HepG2 (cell line): ENCODE data around the gene NR3C2. TPM values are rescaled to one million over a fixed set of nuclear protein-coding genes. Genes with fewer than 3 reads are reported as not detected.

Source experiments
- ATAC-seq: fragments of 200-7000 bp; cut with Tn5 transposase; 3 replicates; pipeline ENCODE4 v1.9.1; 2020; ENCODE audit warnings: mild to moderate bottlenecking, moderate library complexity
- BruUV-seq: library from RNA; stranded (reverse); fragments of 400-500 nt; replicated peaks from 2 replicates; lab custom pipeline; 2021; lab: Mats Ljungman, UMichigan
- CTCF ChIA-PET: fragments of 300-600 bp; formaldehyde crosslinking; extraction: SDS; loops from one replicate; lab custom pipeline; 2021; ENCODE audit warnings: low total read pairs, inconsistent platforms, low intra/inter-chr PET ratio; lab: Yijun Ruan, JAX
- POLR2A ChIA-PET: fragments of 350-600 bp; sonication (Branson Sonifier 250); formaldehyde crosslinking; loops from one replicate; lab custom pipeline; 2020; ENCODE audit warnings: antibody characterized with exemption, inconsistent platforms; lab: Yijun Ruan, JAX
- DNase-seq: peaks from one replicate; pipeline ENCODE4 v3.0.0-alpha.2; 2015; ENCODE audit warnings: low spot score
- FAIRE-seq: peaks from 3 replicates; lab custom pipeline; 2011; peaks lifted over from hg19 to GRCh38; lab: Jason Lieb, UNC
- H2AFZ ChIP-seq: one replicate; pipeline ENCODE4 v1.6.1; 2011; ENCODE audit warnings: low read length, inconsistent platforms
- H3K27ac ChIP-seq: fragments of 300-600 bp; 3 replicates; pipeline ENCODE4 v1.8.0; 2011; ENCODE audit warnings: mixed run types, mild to moderate bottlenecking, mixed read lengths, low read length, inconsistent platforms; ENCODE audit not compliant: insufficient read depth; ENCODE audit errors: extremely low read length
- H3K27me3 ChIP-seq, 2 experiments: fragments of 200-600 bp in 1 of 2; 2 replicates in 1 of 2; 3 replicates in 1 of 2; pipeline versions ENCODE4 v1.6.0 to v1.8.0; 2011; ENCODE audit warnings: low read length in 2 of 2, mild to moderate bottlenecking in 2 of 2, moderate library complexity in 2 of 2, inconsistent platforms in 1 of 2; ENCODE audit not compliant: insufficient read depth in 2 of 2, control insufficient read depth in 1 of 2
- H3K36me3 ChIP-seq, 2 experiments: fragments of 200-600 bp in 1 of 2; replicated peaks in 1 of 2; 2 replicates in 1 of 2; 3 replicates in 1 of 2; pipeline versions ENCODE4 v1.5.1 to v1.8.0; 2011; ENCODE audit warnings: low read length in 2 of 2, inconsistent platforms in 1 of 2; ENCODE audit not compliant: insufficient read depth in 2 of 2, control insufficient read depth in 1 of 2
- H3K4me1 ChIP-seq: 2 replicates; pipeline ENCODE4 v1.5.1; 2012; ENCODE audit warnings: low read length, inconsistent platforms; ENCODE audit not compliant: insufficient read depth
- H3K4me2 ChIP-seq: 2 replicates; pipeline ENCODE4 v1.6.0; 2011; ENCODE audit warnings: low read depth, low read length, inconsistent platforms
- H3K4me3 ChIP-seq, 3 experiments: fragments of 200-600 bp in 1 of 3; sonication (generic), shearing (Covaris generic) in 1 of 3; replicated peaks in 1 of 3; 2 replicates each; pipeline ENCODE4 v1.5.1; 2011 to 2016; ENCODE audit warnings: low read length in 3 of 3, inconsistent platforms in 2 of 3, low read depth in 2 of 3, mild to moderate bottlenecking in 2 of 3, control low read depth in 1 of 3, mixed read lengths in 1 of 3; ENCODE audit not compliant: insufficient read depth in 1 of 3
- H3K79me2 ChIP-seq: one replicate; pipeline ENCODE4 v1.6.1; 2011; ENCODE audit warnings: low read length, inconsistent platforms; ENCODE audit not compliant: insufficient read depth
- H3K9ac ChIP-seq: 2 replicates; pipeline ENCODE4 v1.6.0; 2011; ENCODE audit warnings: mild to moderate bottlenecking, low read depth, low read length, inconsistent platforms; ENCODE audit not compliant: insufficient read depth
- H3K9me3 ChIP-seq: 2 replicates; pipeline ENCODE4 v1.5.1; 2012; ENCODE audit warnings: mild to moderate bottlenecking, low read length
- H4K20me1 ChIP-seq: 2 replicates; pipeline ENCODE4 v1.6.0; 2011; ENCODE audit warnings: inconsistent platforms, mild to moderate bottlenecking, low read length, moderate library complexity; ENCODE audit not compliant: insufficient read depth
- CHD4 ChIP-seq: fragments of 200-600 bp; sonication (generic); IDR thresholded peaks from 2 replicates; pipeline ENCODE4 v1.7.0; 2017; ENCODE audit warnings: mild to moderate bottlenecking, low read length, borderline replicate concordance
- JUNB ChIP-seq: sonication (generic); formaldehyde crosslinking; IDR thresholded peaks from 2 replicates; pipeline ENCODE4 v1.8.0; 2022; ENCODE audit warnings: missing genetic modification reagents, mild to moderate bottlenecking, borderline replicate concordance
- NFKB2 ChIP-seq: sonication (generic); formaldehyde crosslinking; IDR thresholded peaks from 2 replicates; pipeline ENCODE4 v1.4.0; 2020; ENCODE audit warnings: missing genetic modification reagents, borderline replicate concordance
- SMAD1 ChIP-seq: sonication (generic); formaldehyde crosslinking; IDR thresholded peaks from 2 replicates; pipeline ENCODE4 v1.4.0; 2020; ENCODE audit warnings: missing genetic modification reagents, low read depth, mild to moderate bottlenecking, borderline replicate concordance
- TEAD3 ChIP-seq: optimal IDR thresholded peaks from 2 replicates; pipeline ENCODE3; 2016; ENCODE audit warnings: borderline replicate concordance
- ZNF382 ChIP-seq: sonication (generic); formaldehyde crosslinking; IDR thresholded peaks from 2 replicates; pipeline ENCODE4 v1.5.0; 2020; ENCODE audit warnings: missing genetic modification reagents, mild to moderate bottlenecking, borderline replicate concordance
- ZNF431 ChIP-seq: sonication (generic); formaldehyde crosslinking; IDR thresholded peaks from 2 replicates; pipeline ENCODE4 v1.9.0; 2022; ENCODE audit warnings: missing genetic modification reagents, low read depth, mild to moderate bottlenecking, borderline replicate concordance
- ZNF7 ChIP-seq: IDR thresholded peaks from 2 replicates; pipeline ENCODE4 v1.6.1; 2016; ENCODE audit warnings: missing biosample characterization, missing genetic modification reagents
- ZNF75D ChIP-seq: sonication (generic); formaldehyde crosslinking; IDR thresholded peaks from 2 replicates; pipeline ENCODE4 v1.8.1; 2023; ENCODE audit warnings: missing genetic modification reagents, mild to moderate bottlenecking, borderline replicate concordance
- ZNF780A ChIP-seq: sonication (generic); formaldehyde crosslinking; IDR thresholded peaks from 2 replicates; pipeline ENCODE4 v1.8.0; 2022; ENCODE audit warnings: mild to moderate bottlenecking, missing genetic modification reagents, moderate library complexity
- WGBS: methylation state at CpG from one replicate; pipeline ENCODE4 v1.1.6; 2017; ENCODE audit warnings: low lambda C conversion rate; 5-methylcytosine and 5-hydroxymethylcytosine counted together
- in situ Hi-C: cut with HindIII; loops from 2 replicates; pipeline ENCODE4 v1.10.0; 2017; ENCODE audit warnings: low pct_unique_long_range_greater_than_20kb; ENCODE audit not compliant: extremely low pct_ligation_motif_present
- intact Hi-C: fragments of 100-400 bp; cut with micrococcal nuclease; formaldehyde crosslinking; loops from one replicate; pipeline ENCODE4 v1.10.0; 2022; ENCODE audit not compliant: unreplicated experiment
- polyA plus RNA-seq, 8 experiments: library from polyadenylated mRNA; depleted of rRNA in 3 of 8; stranded (reverse) in 7 of 8; unstranded in 1 of 8; fragments of >200 nt; fragmentation: Illumina TruSeq in 4 of 8; extraction: Trizol in 4 of 8; gene quantifications; 2 replicates each; pipeline versions ENCODE4 v1.2.1 to v1.2.3, GENCODE V29; 2011 to 2016; ENCODE audit warnings: low read depth in 4 of 8, missing spikeins in 1 of 8, mixed read lengths in 1 of 8; ENCODE audit not compliant: insufficient read depth in 1 of 8
- total RNA-seq, 5 experiments: library from RNA; depleted of rRNA; stranded (reverse); fragments of >200 nt; fragmentation: Illumina TruSeq; extraction: Trizol; gene quantifications; 2 replicates each; pipeline ENCODE4 v1.2.3, GENCODE V29; 2016; ENCODE audit warnings: low read depth in 1 of 5
- TF ChIP-seq, protein P1 (sequence below): IDR thresholded peaks from 2 replicates; pipeline ENCODE4 v1.6.1; 2016
- TF ChIP-seq, protein P2 (sequence below): sonication (generic); formaldehyde crosslinking; IDR thresholded peaks from 2 replicates; pipeline ENCODE4 v1.5.1; 2020; ENCODE audit warnings: missing genetic modification reagents, mild to moderate bottlenecking, borderline replicate concordance
- TF ChIP-seq, protein P3 (sequence below): IDR thresholded peaks from 2 replicates; pipeline ENCODE4 v1.6.1; 2016; ENCODE audit warnings: low read depth
- TF ChIP-seq, protein P4 (sequence below): sonication (generic); formaldehyde crosslinking; IDR thresholded peaks from 2 replicates; pipeline ENCODE4 v1.4.0; 2020; ENCODE audit warnings: mild to moderate bottlenecking, missing genetic modification reagents
- TF ChIP-seq, protein P5 (sequence below): sonication (generic); formaldehyde crosslinking; IDR thresholded peaks from 2 replicates; pipeline ENCODE4; 2020; ENCODE audit warnings: missing genetic modification reagents, mild to moderate bottlenecking, borderline replicate concordance

The NR3C2 gene
- total and polyA plus RNA-seq, 2 of the 13 experiments (the other 11 are each of a cell fraction or from before 2014, with no cell fraction given) = 0.26 to 0.46 TPM

DNA sequence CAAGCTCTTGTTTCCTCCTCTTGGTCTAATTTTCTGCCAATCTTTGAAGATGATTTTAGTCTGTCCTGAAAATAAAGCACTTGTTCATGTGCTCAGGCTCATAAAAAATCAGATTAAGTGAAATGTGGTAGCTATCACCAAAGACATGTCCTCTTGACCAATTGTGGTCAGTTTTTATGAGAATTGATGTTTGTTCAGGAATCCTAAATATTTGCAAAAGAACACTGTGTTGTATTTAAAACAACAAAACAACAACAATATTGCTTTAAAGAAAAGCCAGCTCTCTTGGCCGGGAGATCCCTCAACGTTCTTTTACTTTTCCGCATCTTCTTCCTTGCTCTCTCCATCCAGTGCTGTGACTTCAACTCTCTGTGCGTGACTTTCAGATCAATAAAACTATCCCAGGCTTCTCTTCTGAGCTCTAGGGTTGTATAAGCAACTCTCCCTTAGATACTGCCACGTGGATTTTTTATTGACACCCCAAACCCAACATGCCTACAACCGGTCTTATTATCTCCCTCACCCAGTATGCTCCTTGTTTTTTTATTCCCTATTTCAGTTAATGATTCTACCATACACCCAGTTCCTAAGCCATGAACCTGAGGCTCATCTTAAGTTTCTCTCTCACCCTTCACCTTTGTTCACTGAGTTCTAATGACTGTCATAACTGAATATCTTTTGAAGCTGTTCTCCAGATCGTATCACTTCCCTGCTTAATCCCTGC is 400.4 kb downstream of the NR3C2 start:
- in situ Hi-C loops = no loop called here
- POLR2A ChIA-PET = no interaction called here
- 56% methylated on average over 7 of the region's 7 CpGs for WGBS
- TF ChIP-seq CHD4 = no peak
- no peak for TF ChIP-seq ZNF431
- TF ChIP-seq ZNF780A (CRISPR knock-in tag) = no peak
- TF ChIP-seq, protein P1, sequence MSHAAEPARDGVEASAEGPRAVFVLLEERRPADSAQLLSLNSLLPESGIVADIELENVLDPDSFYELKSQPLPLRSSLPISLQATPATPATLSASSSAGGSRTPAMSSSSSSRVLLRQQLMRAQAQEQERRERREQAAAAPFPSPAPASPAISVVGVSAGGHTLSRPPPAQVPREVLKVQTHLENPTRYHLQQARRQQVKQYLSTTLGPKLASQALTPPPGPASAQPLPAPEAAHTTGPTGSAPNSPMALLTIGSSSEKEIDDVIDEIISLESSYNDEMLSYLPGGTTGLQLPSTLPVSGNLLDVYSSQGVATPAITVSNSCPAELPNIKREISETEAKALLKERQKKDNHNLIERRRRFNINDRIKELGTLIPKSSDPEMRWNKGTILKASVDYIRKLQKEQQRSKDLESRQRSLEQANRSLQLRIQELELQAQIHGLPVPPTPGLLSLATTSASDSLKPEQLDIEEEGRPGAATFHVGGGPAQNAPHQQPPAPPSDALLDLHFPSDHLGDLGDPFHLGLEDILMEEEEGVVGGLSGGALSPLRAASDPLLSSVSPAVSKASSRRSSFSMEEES = no peak
- TF ChIP-seq ZNF7 = no peak
- no peak for TF ChIP-seq ZNF382 (CRISPR knock-in tag)
- no peak for TF ChIP-seq NFKB2
- TF ChIP-seq, protein P2, sequence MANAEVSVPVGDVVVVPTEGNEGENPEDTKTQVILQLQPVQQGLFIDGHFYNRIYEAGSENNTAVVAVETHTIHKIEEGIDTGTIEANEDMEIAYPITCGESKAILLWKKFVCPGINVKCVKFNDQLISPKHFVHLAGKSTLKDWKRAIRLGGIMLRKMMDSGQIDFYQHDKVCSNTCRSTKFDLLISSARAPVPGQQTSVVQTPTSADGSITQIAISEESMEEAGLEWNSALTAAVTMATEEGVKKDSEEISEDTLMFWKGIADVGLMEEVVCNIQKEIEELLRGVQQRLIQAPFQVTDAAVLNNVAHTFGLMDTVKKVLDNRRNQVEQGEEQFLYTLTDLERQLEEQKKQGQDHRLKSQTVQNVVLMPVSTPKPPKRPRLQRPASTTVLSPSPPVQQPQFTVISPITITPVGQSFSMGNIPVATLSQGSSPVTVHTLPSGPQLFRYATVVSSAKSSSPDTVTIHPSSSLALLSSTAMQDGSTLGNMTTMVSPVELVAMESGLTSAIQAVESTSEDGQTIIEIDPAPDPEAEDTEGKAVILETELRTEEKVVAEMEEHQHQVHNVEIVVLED = no peak
- no peak for TF ChIP-seq SMAD1
- no peak for TF ChIP-seq TEAD3
- TF ChIP-seq ZNF75D = no peak
- TF ChIP-seq, protein P3, sequence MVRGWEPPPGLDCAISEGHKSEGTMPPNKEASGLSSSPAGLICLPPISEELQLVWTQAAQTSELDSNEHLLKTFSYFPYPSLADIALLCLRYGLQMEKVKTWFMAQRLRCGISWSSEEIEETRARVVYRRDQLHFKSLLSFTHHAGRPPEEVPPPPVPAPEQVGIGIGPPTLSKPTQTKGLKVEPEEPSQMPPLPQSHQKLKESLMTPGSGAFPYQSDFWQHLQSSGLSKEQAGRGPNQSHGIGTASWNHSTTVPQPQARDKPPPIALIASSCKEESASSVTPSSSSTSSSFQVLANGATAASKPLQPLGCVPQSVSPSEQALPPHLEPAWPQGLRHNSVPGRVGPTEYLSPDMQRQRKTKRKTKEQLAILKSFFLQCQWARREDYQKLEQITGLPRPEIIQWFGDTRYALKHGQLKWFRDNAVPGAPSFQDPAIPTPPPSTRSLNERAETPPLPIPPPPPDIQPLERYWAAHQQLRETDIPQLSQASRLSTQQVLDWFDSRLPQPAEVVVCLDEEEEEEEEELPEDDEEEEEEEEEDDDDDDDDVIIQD (CRISPR knock-in tag) = no peak
- TF ChIP-seq, protein P4, sequence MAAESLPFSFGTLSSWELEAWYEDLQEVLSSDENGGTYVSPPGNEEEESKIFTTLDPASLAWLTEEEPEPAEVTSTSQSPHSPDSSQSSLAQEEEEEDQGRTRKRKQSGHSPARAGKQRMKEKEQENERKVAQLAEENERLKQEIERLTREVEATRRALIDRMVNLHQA (CRISPR knock-in tag) = no peak
- TF ChIP-seq JUNB (CRISPR knock-in tag) = no peak
- TF ChIP-seq, protein P5, sequence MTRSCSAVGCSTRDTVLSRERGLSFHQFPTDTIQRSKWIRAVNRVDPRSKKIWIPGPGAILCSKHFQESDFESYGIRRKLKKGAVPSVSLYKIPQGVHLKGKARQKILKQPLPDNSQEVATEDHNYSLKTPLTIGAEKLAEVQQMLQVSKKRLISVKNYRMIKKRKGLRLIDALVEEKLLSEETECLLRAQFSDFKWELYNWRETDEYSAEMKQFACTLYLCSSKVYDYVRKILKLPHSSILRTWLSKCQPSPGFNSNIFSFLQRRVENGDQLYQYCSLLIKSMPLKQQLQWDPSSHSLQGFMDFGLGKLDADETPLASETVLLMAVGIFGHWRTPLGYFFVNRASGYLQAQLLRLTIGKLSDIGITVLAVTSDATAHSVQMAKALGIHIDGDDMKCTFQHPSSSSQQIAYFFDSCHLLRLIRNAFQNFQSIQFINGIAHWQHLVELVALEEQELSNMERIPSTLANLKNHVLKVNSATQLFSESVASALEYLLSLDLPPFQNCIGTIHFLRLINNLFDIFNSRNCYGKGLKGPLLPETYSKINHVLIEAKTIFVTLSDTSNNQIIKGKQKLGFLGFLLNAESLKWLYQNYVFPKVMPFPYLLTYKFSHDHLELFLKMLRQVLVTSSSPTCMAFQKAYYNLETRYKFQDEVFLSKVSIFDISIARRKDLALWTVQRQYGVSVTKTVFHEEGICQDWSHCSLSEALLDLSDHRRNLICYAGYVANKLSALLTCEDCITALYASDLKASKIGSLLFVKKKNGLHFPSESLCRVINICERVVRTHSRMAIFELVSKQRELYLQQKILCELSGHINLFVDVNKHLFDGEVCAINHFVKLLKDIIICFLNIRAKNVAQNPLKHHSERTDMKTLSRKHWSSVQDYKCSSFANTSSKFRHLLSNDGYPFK = no peak

More for the DNA sequence above, 400.4 kb downstream of the NR3C2 start:
- Histone ChIP-seq H3K36me3 (no peaks in the 10 kb centered on the region), H3K4me2 (no peak overlapping the region), H3K4me3 (no peak overlapping the region), H3K9me3 (no peaks in the 10 kb centered on the region), H2AFZ (no peak overlapping the region), H4K20me1 (no peaks in the 10 kb centered on the region), H3K79me2 (no peaks in the 10 kb centered on the region), H3K27ac (no peak overlapping the region), H3K27me3 (no peaks in the 10 kb centered on the region), H3K9ac (no peak overlapping the region), H3K4me1 (no peaks in the 10 kb centered on the region)
- ATAC-seq (no peak), FAIRE-seq (no peak), DNase-seq (no peak)
- intact Hi-C loops = no loop called here
- CTCF ChIA-PET = no interaction called here
- no TSS peak for BruUV-seq
